GM12878 (cell line): ENCODE results near the gene CHFR. TPM values are rescaled to one million over a fixed set of nuclear protein-coding genes. Genes with fewer than 3 reads are reported as not detected.

Experiments
- BACH1 ChIP-seq: fragments of 450-650 bp; IDR thresholded peaks from 2 replicates; pipeline ENCODE4 v1.6.1; 2017; ENCODE audit warnings: mild to moderate bottlenecking, borderline replicate concordance
- CREM ChIP-seq: IDR thresholded peaks from 2 replicates; pipeline ENCODE4 v1.6.1; 2014; ENCODE audit warnings: antibody characterized with exemption, low read depth
- E4F1 ChIP-seq: fragments of 450-650 bp; IDR thresholded peaks from 2 replicates; pipeline ENCODE4 v1.6.1; 2018; ENCODE audit warnings: borderline replicate concordance, mild to moderate bottlenecking; ENCODE audit not compliant: partially characterized antibody
- EGR1 ChIP-seq, 2 experiments: IDR thresholded peaks; 1 replicate in 1 of 2; 2 replicates in 1 of 2; pipeline ENCODE4 v1.6.1; 2011 to 2012; ENCODE audit warnings: low read depth in 2 of 2, low read length in 2 of 2, borderline replicate concordance in 1 of 2, mild to moderate bottlenecking in 1 of 2, moderate library complexity in 1 of 2
- ELK1 ChIP-seq: IDR thresholded peaks from 2 replicates; pipeline ENCODE4 v1.6.1; 2012; ENCODE audit warnings: low read depth, low read length, improper control_type of control experiment
- FOXM1 ChIP-seq: IDR thresholded peaks from 2 replicates; pipeline ENCODE4 v1.6.1; 2012; ENCODE audit warnings: low read depth, mild to moderate bottlenecking, inconsistent platforms, low read length, moderate library complexity
- HDGF ChIP-seq: fragments of 450-650 bp; IDR thresholded peaks from 2 replicates; pipeline ENCODE4 v1.6.1; 2016; ENCODE audit warnings: antibody characterized with exemption
- HSF1 ChIP-seq: fragments of 150-350 bp; IDR thresholded peaks from 2 replicates; pipeline ENCODE4 v1.6.1; 2014; ENCODE audit warnings: mild to moderate bottlenecking, low read depth, low read length
- NKRF ChIP-seq: fragments of 450-650 bp; conservative IDR thresholded peaks from 2 replicates; pipeline ENCODE4 v1.6.1; 2017; ENCODE audit warnings: mild to moderate bottlenecking, moderate library complexity
- PAX5 ChIP-seq: IDR thresholded peaks from 2 replicates; pipeline ENCODE4 v1.6.1; 2011; ENCODE audit warnings: low read depth, low read length, borderline replicate concordance
- POLR2AphosphoS2 ChIP-seq: IDR thresholded peaks from 2 replicates; pipeline ENCODE4 v1.6.1; 2011; ENCODE audit warnings: low read depth, mild to moderate bottlenecking, low read length, improper control_type of control experiment, moderate library complexity
- PRDM15 ChIP-seq: fragments of 450-650 bp; formaldehyde crosslinking; IDR thresholded peaks from 2 replicates; pipeline ENCODE4 v1.4.0; 2020; ENCODE audit warnings: mild to moderate bottlenecking, moderate library complexity
- USF2 ChIP-seq: IDR thresholded peaks from 2 replicates; pipeline ENCODE4 v1.6.1; 2011; ENCODE audit warnings: low read depth, low read length, improper control_type of control experiment, borderline replicate concordance
- ZNF24 ChIP-seq: fragments of 450-650 bp; IDR thresholded peaks from 2 replicates; pipeline ENCODE4 v1.6.1; 2017; ENCODE audit warnings: antibody characterized with exemption, mild to moderate bottlenecking
- polyA plus RNA-seq, 11 experiments: library from polyadenylated mRNA; depleted of rRNA in 4 of 11; unstranded in 6 of 11; stranded (reverse) in 5 of 11; fragments of >200 nt; fragmentation: Nextera tagmentation in 4 of 11; fragmentation: Illumina TruSeq in 1 of 11; extraction: Ambion mirVana in 4 of 11; extraction: Trizol in 1 of 11; gene quantifications; 1 replicate in 1 of 11; 2 replicates in 10 of 11; pipeline versions ENCODE4 v1.2.1 to v1.2.3, GENCODE V29; 2011 to 2016; ENCODE audit warnings: inconsistent platforms in 2 of 11, missing spikeins in 2 of 11, low read depth in 1 of 11
- total RNA-seq, 4 experiments: library from RNA; depleted of rRNA in 3 of 4; stranded (reverse); fragments of >200 nt in 3 of 4; fragmentation: Illumina TruSeq in 1 of 4; extraction: Trizol in 1 of 4; gene quantifications; 2 replicates each; pipeline versions ENCODE4 v1.2.1 to v1.2.3, GENCODE V29; 2013 to 2021

CHFR gene
- total and polyA plus RNA-seq, 10 of the 15 experiments (the other 5 are each of a cell fraction or from before 2014, with no cell fraction given): 1.1 to 49.4 (median 34.4) TPM

- TF ChIP-seq PRDM15 (no peak), PAX5 (no peak), EGR1 (IDR thresholded peaks at IDR 0.05; ENCODE audit: borderline replicate concordance in 1 of 2, low read depth in 2 of 2, low read length in 2 of 2) (no peak), E4F1 (peak; percentile 94), NKRF (no peak; the same call in 1 of the 2 replicates), BACH1 (no peak), POLR2AphosphoS2 (peak; percentile 63; the same call in 1 of the 2 replicates), ZNF24 (no peak), FOXM1 (no peak), ELK1 (peak; percentile 93), USF2 (no peak), CREM (peak; percentile 84), HSF1 (no peak; the same call in 1 of the 2 replicates), HDGF (no peak)
Observed at GRCh38 chr12:132828706-132829534, 58.5 kb downstream of the CHFR start, which contains the start of gene GOLGA3 (continued).
